ENCODE measurements around the gene NUBP2. TPM values are rescaled to one million over a fixed set of nuclear protein-coding genes. Genes with fewer than 3 reads are reported as not detected.

Gene NUBP2
- total RNA-seq, 1 donor from 2014 or later = 49.8 TPM

DNA sequence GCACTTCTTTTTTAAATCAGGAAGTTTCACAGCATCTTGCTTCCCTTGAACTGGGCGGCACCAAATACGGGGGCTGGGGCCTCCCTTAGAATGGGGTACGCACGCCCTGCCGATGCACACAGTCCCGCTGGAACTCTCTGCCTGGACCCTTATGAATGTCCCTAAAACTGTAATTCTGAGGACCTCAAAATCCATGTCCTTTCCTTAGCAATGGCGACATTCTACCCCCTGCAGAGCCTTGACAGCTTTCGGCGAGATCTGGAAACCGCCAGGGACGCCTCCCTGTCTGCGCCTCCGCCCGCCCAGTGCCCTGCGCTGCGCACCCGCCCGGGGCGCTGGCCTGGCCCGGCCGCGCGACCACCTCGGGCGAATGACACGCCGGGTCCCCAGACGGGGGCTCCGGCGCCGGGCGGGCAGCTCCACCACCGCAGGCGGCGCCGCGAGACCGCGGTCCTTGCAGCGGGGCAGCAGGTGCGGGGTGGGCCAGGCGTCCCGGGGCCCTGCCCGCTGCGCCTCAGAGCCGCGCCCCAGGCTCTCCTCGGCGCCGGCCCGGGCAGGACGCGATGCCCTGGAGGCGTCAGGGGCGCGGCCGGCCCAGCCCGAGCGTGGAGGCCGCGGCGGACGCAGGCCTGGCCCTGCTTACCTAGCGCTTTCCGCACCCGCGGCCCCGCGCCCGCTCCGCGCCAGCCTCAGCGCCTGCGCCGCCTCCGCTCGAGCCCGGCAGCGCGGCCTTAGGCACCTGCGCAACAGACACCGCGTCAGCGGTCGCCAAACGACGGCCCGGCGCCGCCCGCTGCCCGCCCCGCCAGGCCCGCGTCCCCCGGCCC, 43.3 kb downstream of the NUBP2 start:
- Mint-ChIP-seq H3K4me3 (ENCODE audit: unreplicated experiment) (peak overlapping the region; percentile 89), H3K27ac (ENCODE audit: unreplicated experiment) (no peak overlapping the region), H3K27me3 (ENCODE audit: unreplicated experiment) (no peaks in the 10 kb centered on the region), H3K36me3 (ENCODE audit: low read depth, unreplicated experiment) (peaks cover 5% of the 10 kb centered on the region), H3K4me1 (ENCODE audit: unreplicated experiment) (peaks cover 14% of the 10 kb centered on the region), H3K9me3 (ENCODE audit: unreplicated experiment) (no peaks in the 10 kb centered on the region)
- peak; percentile 61 for DNase-seq (ENCODE audit: low spot score)
- TF ChIP-seq, protein P1, sequence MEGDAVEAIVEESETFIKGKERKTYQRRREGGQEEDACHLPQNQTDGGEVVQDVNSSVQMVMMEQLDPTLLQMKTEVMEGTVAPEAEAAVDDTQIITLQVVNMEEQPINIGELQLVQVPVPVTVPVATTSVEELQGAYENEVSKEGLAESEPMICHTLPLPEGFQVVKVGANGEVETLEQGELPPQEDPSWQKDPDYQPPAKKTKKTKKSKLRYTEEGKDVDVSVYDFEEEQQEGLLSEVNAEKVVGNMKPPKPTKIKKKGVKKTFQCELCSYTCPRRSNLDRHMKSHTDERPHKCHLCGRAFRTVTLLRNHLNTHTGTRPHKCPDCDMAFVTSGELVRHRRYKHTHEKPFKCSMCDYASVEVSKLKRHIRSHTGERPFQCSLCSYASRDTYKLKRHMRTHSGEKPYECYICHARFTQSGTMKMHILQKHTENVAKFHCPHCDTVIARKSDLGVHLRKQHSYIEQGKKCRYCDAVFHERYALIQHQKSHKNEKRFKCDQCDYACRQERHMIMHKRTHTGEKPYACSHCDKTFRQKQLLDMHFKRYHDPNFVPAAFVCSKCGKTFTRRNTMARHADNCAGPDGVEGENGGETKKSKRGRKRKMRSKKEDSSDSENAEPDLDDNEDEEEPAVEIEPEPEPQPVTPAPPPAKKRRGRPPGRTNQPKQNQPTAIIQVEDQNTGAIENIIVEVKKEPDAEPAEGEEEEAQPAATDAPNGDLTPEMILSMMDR (IDR thresholded peaks at IDR 0.05; ENCODE audit: unreplicated experiment) = no peak

DNA sequence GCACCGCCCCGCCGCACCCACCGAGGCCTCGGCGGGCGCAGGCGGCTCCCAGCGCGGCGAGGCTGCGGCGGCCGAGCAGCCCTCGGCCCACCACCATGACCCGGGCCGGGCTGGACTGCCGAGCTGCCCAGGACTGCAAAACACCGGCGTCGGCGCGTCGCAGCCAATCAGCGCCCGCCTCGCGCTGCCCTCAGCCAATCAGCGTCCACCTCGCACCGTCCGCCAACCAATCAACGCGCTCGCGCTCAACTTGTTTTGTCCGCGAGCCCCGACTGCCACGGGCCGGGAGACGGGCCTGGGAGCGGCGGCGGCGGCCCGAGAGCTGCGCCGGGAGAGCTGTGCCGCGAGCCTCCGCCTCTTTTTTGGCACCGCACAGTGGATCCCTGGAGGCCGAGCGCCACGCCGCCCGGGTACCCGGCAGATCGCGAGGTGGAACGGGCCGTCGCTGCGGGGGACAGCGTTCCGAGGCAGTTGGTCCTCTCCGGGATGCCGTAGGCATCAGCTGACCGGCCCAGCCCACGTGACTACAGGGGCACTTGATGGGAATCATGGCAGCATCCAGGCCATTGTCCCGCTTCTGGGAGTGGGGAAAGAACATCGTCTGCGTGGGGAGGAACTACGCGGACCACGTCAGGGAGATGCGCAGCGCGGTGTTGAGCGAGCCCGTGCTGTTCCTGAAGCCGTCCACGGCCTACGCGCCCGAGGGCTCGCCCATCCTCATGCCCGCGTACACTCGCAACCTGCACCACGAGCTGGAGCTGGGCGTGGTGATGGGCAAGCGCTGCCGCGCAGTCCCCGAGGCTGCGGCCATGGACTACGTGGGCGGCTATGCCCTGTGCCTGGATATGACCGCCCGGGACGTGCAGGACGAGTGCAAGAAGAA, 44.2 kb downstream of the NUBP2 start, which contains the start of the genes FAHD1 and HAGH:
Gene FAHD1 (plus strand): TSS at position 516 of the 883 bp plus-strand sequence. CDS start 33 bp downstream, at position 549.
Gene HAGH (minus strand): TSS at position 135 of the 883 bp plus-strand sequence. CDS start 38 bp downstream, at position 97.
- peak; percentile 92 for DNase-seq (ENCODE audit: low spot score)
- Mint-ChIP-seq H3K27me3 (ENCODE audit: unreplicated experiment) (no peaks in the 10 kb centered on the region), H3K36me3 (ENCODE audit: low read depth, unreplicated experiment) (peaks cover 5% of the 10 kb centered on the region), H3K9me3 (ENCODE audit: unreplicated experiment) (no peaks in the 10 kb centered on the region), H3K4me1 (ENCODE audit: unreplicated experiment) (peaks cover 14% of the 10 kb centered on the region), H3K4me3 (ENCODE audit: unreplicated experiment) (peak within 1 kb of the TSS; percentile 97), H3K27ac (ENCODE audit: unreplicated experiment) (no peak within 1 kb of the TSS)
- TF ChIP-seq, protein P1 (IDR thresholded peaks at IDR 0.05; ENCODE audit: unreplicated experiment) = no peak

DNA sequence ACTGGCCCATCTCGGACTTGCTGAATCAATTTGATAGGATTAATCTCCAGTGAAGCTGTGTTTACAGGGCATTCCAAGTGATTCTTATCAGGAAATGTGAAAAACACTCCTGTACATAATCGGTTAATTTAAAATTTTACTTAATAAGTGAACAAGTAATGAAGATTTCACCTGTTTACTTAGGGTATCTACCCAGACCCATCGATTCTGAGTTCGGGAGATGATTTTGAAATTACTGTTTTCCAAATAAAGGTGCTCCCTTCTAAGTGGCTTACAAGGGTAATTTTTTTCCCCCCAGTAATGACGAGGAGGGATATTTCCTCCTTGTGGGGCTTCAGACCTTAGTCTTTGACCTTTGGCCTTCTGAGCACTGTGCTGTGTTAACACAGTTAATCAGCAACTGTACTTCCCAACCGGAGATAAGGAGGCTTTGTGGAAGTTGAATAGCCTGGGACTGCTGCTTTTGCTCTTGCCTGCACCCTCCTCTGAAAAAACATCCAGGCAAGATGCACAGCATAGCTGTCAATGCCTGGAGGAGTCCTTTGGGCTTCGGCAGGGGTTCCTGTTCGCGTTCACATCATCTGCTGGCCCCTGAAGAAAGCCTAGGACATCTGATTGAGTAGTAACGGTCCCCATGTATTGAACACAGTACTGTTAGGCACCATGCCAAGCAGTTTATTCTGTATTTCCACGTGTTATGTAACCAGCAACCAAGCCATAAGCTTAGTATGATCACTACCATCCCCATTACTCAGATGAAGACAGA, 46.1 kb downstream of the NUBP2 start:
- Mint-ChIP-seq H3K36me3 (ENCODE audit: low read depth, unreplicated experiment) (peaks cover 5% of the 10 kb centered on the region), H3K27me3 (ENCODE audit: unreplicated experiment) (no peaks in the 10 kb centered on the region), H3K27ac (ENCODE audit: unreplicated experiment) (no peak overlapping the region), H3K4me1 (ENCODE audit: unreplicated experiment) (peaks cover 14% of the 10 kb centered on the region), H3K4me3 (ENCODE audit: unreplicated experiment) (peak overlapping the region; percentile 62), H3K9me3 (ENCODE audit: unreplicated experiment) (no peaks in the 10 kb centered on the region)
- TF ChIP-seq, protein P1 (IDR thresholded peaks at IDR 0.05; ENCODE audit: unreplicated experiment) = no peak
- no peak for DNase-seq (ENCODE audit: low spot score)

DNA sequence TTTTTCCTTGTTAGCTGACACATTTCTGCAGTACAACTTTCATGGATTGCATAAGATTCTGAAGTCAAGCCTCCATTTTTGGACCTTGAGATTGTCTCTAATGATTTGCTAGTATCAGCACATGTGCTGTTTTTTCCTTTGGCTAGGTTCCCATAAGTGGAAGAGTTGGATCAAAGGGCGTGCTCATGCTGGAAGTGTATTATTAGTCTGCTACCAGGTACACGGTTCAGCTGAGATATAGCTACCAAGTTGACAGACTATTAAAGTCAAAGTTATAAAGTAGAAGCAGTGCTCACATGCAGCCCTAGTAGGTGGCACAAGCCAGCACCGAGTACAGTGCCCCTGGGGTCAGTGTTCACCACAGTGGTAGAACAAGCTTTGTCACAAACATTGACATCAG, 47.5 kb downstream of the NUBP2 start:
- TF ChIP-seq, protein P1 (IDR thresholded peaks at IDR 0.05; ENCODE audit: unreplicated experiment) = no peak
- no peak overlapping the region for H3K27ac Mint-ChIP-seq (ENCODE audit: unreplicated experiment)
- H3K4me3 Mint-ChIP-seq (ENCODE audit: unreplicated experiment) = no peak overlapping the region
- H3K4me1 Mint-ChIP-seq (ENCODE audit: unreplicated experiment) = peaks cover 14% of the 10 kb centered on the region
- peaks cover 5% of the 10 kb centered on the region for H3K36me3 Mint-ChIP-seq (ENCODE audit: low read depth, unreplicated experiment)
- H3K9me3 Mint-ChIP-seq (ENCODE audit: unreplicated experiment) = no peaks in the 10 kb centered on the region
- no peaks in the 10 kb centered on the region for H3K27me3 Mint-ChIP-seq (ENCODE audit: unreplicated experiment)
- DNase-seq (ENCODE audit: low spot score) = no peak

All from endothelial cell (in vitro differentiated cells).